Spleen (tissue), 11 donors: Measurements from ENCODE around the gene ZNF3. TPM values are rescaled to one million over a fixed set of nuclear protein-coding genes. Genes with fewer than 3 reads are reported as not detected.

Experiments used
- DNase-seq: peaks from one replicate; pipeline ENCODE4 v3.0.0-alpha.2; 2020
- H3K27ac ChIP-seq, 8 donors: fragments of 200-600 bp; sonication (generic) in 7 of 8; 1 replicate in 4 of 8; 2 replicates in 4 of 8; pipeline versions ENCODE4 v1.5.0 to v1.8.0; 2016 to 2021; ENCODE audit warnings: inconsistent platforms in 4 of 8, mild to moderate bottlenecking in 4 of 8, moderate library complexity in 1 of 8
- H3K27me3 ChIP-seq, 7 donors: fragments of 200-600 bp; sonication (generic) in 6 of 7; replicated peaks in 1 of 7; 1 replicate in 4 of 7; 2 replicates in 3 of 7; pipeline versions ENCODE4 v1.5.0 to v1.8.0; 2016 to 2021; ENCODE audit warnings: inconsistent platforms in 3 of 7, mild to moderate bottlenecking in 1 of 7
- H3K36me3 ChIP-seq, 6 donors: fragments of 200-600 bp; sonication (generic) in 5 of 6; 1 replicate in 4 of 6; 2 replicates in 2 of 6; pipeline versions ENCODE4 v1.5.0 to v1.8.0; 2016 to 2021; ENCODE audit warnings: inconsistent platforms in 2 of 6
- H3K4me1 ChIP-seq, 6 donors: fragments of 200-600 bp; sonication (generic) in 5 of 6; 1 replicate in 3 of 6; 2 replicates in 3 of 6; pipeline versions ENCODE4 v1.5.0 to v1.8.0; 2016 to 2021; ENCODE audit warnings: inconsistent platforms in 3 of 6
- H3K4me3 ChIP-seq, 8 donors: fragments of 200-600 bp; sonication (generic) in 7 of 8; 1 replicate in 4 of 8; 2 replicates in 4 of 8; pipeline versions ENCODE4 v1.5.0 to v1.8.0; 2016 to 2021; ENCODE audit warnings: inconsistent platforms in 4 of 8, mild to moderate bottlenecking in 4 of 8, moderate library complexity in 2 of 8
- H3K9me3 ChIP-seq, 8 donors: fragments of 200-600 bp; sonication (generic) in 7 of 8; 1 replicate in 4 of 8; 2 replicates in 4 of 8; pipeline versions ENCODE4 v1.5.0 to v1.8.0; 2016 to 2021; ENCODE audit warnings: inconsistent platforms in 4 of 8
- CTCF ChIP-seq, 11 experiments: fragments of 200-600 bp in 7 of 11; fragments of 450-650 bp in 4 of 11; sonication (generic) in 4 of 11; IDR thresholded peaks in 8 of 11; conservative IDR thresholded peaks in 3 of 11; 1 replicate in 7 of 11; 2 replicates in 4 of 11; pipeline versions ENCODE4 v1.4.0 to v1.8.0; 2016 to 2021; ENCODE audit warnings: antibody characterized with exemption in 11 of 11, inconsistent platforms in 4 of 11, mild to moderate bottlenecking in 1 of 11
- POLR2A ChIP-seq, 3 donors: fragments of 450-650 bp; IDR thresholded peaks; one replicate each; pipeline ENCODE4 v1.5.1; 2017; ENCODE audit warnings: antibody characterized with exemption in 3 of 3, mild to moderate bottlenecking in 1 of 3
- POLR2AphosphoS5 ChIP-seq, 3 donors: sonication (generic); formaldehyde crosslinking; IDR thresholded peaks; one replicate each; pipeline ENCODE4 v1.5.1; 2017; ENCODE audit warnings: antibody characterized with exemption in 3 of 3
- WGBS, 5 donors: extraction: QIAGEN DNeasy Blood & Tissue Kit in 3 of 5; methylation state at CpG; one replicate each; pipeline versions ENCODE4 v1.1.5 to v1.1.7; 2013 to 2018; 5-methylcytosine and 5-hydroxymethylcytosine counted together
- intact Hi-C: fragments of 100-400 bp; cut with DNase I; formaldehyde crosslinking; loops from one replicate; pipeline ENCODE4 v1.15.0; 2023; ENCODE audit warnings: low total_unique reads
- polyA plus RNA-seq, 3 donors: library from polyadenylated mRNA; stranded (reverse); fragments of 200-250 nt; gene quantifications; one replicate each; pipeline ENCODE4 v1.2.1, GENCODE V29; 2013
- total RNA-seq, 7 donors: library from RNA; depleted of rRNA in 3 of 7; stranded (reverse); fragments of >200 nt in 3 of 7; fragmentation: NEBNext Ultra II Directional in 4 of 7; extraction: Animal tissue kit (Norgen Biotek cat#: 25700) in 4 of 7; gene quantifications; one replicate each; pipeline versions ENCODE4 v1.1.0 to v1.2.1, GENCODE V29; 2016 to 2021
- donor health status: healthy with polysubstance abuse.
- donor health status: DM: no; HTN: no; CAD: no; lungs with moderate emphysema.
- donor health status: DM: no; HTN: no; CAD: no.
- donor health status: Bipolar disorder and iron deficiency.
- donor health status: healthy.
- donor health status: DM: no; HTN: no; CAD: no.
- donor health status: DM: yes; HTN: yes; CAD: no.

Gene ZNF3
- total and polyA plus RNA-seq, 10 donors = 11.0 to 34.0 (median 27.9) TPM

- H3K27me3 ChIP-seq = no peaks in the 10 kb centered on the region
- intact Hi-C loops = no loop called here
- H3K4me1 ChIP-seq = no peaks in the 10 kb centered on the region
- no peak overlapping the region for H3K27ac ChIP-seq
- no peak overlapping the region for H3K4me3 ChIP-seq
- no peaks in the 10 kb centered on the region for H3K9me3 ChIP-seq
- DNase-seq = no peak
- whole genome bisulfite sequencing, 5 donors = 76 to 84% (median 82%) methylated on average over 10 to 11 of the region's 11 CpGs
- H3K36me3 ChIP-seq = peaks cover 0 to 100% (median 72%) of the 10 kb centered on the region in 6 donors
- TF ChIP-seq POLR2A (IDR thresholded peaks at IDR 0.05) (no peak), POLR2AphosphoS5 (IDR thresholded peaks at IDR 0.05) (peak in 1 of 3 donors; percentile 8)
These were observed 26.4 kb upstream of the ZNF3 start for GRCh38 chr7:100107890-100108289.

- DNase-seq = no peak
- 85 to 89% (median 87%) methylated on average over 25 of the region's 25 CpGs for WGBS, 5 donors
These were observed 25.7 kb upstream of the ZNF3 start for GRCh38 chr7:100107125-100107737.

GRCh38 chr7:100106633-100107032, 25.1 kb upstream of the ZNF3 start:
- H3K4me3 ChIP-seq = no peak overlapping the region
- TF ChIP-seq POLR2AphosphoS5 (IDR thresholded peaks at IDR 0.05) (peak in 1 of 3 donors; percentile 19), POLR2A (IDR thresholded peaks at IDR 0.05) (no peak), CTCF (IDR thresholded peaks at IDR 0.05 in 8 of 11, conservative IDR thresholded peaks at IDR 0.05 in 3 of 11) (no peak)
- no peak for DNase-seq
- H3K27me3 ChIP-seq = no peaks in the 10 kb centered on the region
- peaks cover 0 to 87% (median 60%) of the 10 kb centered on the region in 6 donors for H3K36me3 ChIP-seq
- no peaks in the 10 kb centered on the region for H3K9me3 ChIP-seq
- WGBS, 5 donors = 85 to 95% (median 88%) methylated on average over 14 to 17 of the region's 17 CpGs
- no peak overlapping the region for H3K27ac ChIP-seq
- intact Hi-C loops = no loop called here
- H3K4me1 ChIP-seq = peaks cover 0 to 12% (median 9%) of the 10 kb centered on the region in 6 donors

More at GRCh38 chr7:100107125-100107737, 25.7 kb upstream of the ZNF3 start:
- intact Hi-C loops = no loop called here
- no peak overlapping the region for H3K27ac ChIP-seq
- peaks cover 0 to 93% (median 66%) of the 10 kb centered on the region in 6 donors for H3K36me3 ChIP-seq
- H3K4me3 ChIP-seq = no peak overlapping the region
- peaks cover 0 to 6% (median 4%) of the 10 kb centered on the region in 6 donors for H3K4me1 ChIP-seq
- H3K9me3 ChIP-seq = no peaks in the 10 kb centered on the region
- TF ChIP-seq POLR2A (IDR thresholded peaks at IDR 0.05) (no peak), POLR2AphosphoS5 (IDR thresholded peaks at IDR 0.05) (peak in 1 of 3 donors; percentile 34)
- no peaks in the 10 kb centered on the region for H3K27me3 ChIP-seq

- intact Hi-C loops = no loop called here
These were observed 24.0 kb upstream of the ZNF3 start for GRCh38 chr7:100105534-100105933.

More at GRCh38 chr7:100105534-100105933, 24.0 kb upstream of the ZNF3 start:
- no peaks in the 10 kb centered on the region for H3K9me3 ChIP-seq
- H3K4me1 ChIP-seq = peaks cover 0 to 16% (median 11%) of the 10 kb centered on the region in 6 donors
- no peak overlapping the region for H3K27ac ChIP-seq
- H3K4me3 ChIP-seq = no peak overlapping the region
- no peaks in the 10 kb centered on the region for H3K27me3 ChIP-seq
- no peak for TF ChIP-seq POLR2AphosphoS5 (IDR thresholded peaks at IDR 0.05)
- TF ChIP-seq POLR2A (IDR thresholded peaks at IDR 0.05) = no peak
- no peak for TF ChIP-seq CTCF (IDR thresholded peaks at IDR 0.05 in 8 of 11, conservative IDR thresholded peaks at IDR 0.05 in 3 of 11)
- DNase-seq = no peak
- 91 to 97% (median 93%) methylated on average over 4 of the region's 4 CpGs for WGBS, 5 donors
- H3K36me3 ChIP-seq = peaks cover 0 to 76% (median 49%) of the 10 kb centered on the region in 6 donors
